Measurements from ENCODE around the gene NPC1L1.

Gene NPC1L1

GRCh38 chr7:44469461-44470134, 71.5 kb downstream of the NPC1L1 start:
- DNase-seq = no peak

GRCh38 chr7:44467217-44467548, 73.9 kb downstream of the NPC1L1 start:
- no peak for DNase-seq

- no peak for DNase-seq
Measured at GRCh38 chr7:44466300-44467216, 74.6 kb downstream of the NPC1L1 start.

DNA sequence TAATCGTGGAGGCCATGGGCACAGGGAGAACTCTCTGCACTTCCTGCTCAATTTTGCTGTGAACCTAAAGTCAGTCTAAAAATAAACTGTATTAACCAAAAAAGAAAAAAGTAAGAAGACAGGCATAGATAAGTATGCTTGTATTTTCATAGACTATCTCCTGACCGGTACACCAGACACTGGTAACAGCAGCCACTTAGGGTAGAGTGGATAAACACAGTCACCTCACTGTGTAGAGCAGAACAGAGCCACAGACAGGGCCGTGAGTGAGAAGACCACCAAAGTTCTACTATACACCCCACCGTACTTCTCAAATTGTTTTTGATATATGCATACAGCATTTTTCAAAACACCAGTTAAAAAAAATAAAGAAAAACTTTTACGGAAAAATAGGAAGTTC, 75.6 kb downstream of the NPC1L1 start:
- DNase-seq = no peak

DNA sequence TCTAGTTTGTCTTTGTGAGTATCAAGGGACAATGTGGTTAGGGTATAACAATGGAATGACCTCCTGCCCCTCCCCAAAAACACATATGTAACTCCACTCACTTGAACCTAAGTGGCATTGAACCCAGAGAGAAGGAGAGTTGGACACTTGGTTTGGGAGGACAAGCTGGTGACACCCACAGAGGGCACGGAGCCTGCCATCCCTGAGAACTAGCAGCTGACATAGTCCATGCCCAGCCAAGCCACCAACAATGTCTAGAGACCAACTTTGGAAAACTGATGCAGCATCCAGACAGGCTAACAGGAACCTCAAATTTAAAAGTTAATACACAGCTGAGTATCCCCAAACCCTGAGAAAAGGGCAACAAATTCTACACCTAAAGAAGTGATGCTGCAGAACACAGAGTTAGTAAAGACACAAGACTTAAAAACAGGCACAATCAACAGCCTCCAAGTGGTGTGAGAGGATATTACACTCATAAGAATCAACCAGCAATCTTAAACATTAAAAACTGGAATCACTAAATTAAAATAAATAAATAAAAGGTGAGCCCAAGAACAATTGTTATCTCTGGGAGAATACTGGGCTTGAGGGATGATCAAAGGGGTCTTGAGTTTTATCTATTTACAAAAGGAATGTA, 77.8 kb downstream of the NPC1L1 start:
- DNase-seq = no peak

All from NCI-H526 (cell line).